ENCODE results near the gene RAB13. TPM values are rescaled to one million over a fixed set of nuclear protein-coding genes. Genes with fewer than 3 reads are reported as not detected.
A peak's percentile ranks its signal among the peaks of the same experiment; 100 is the strongest.

RAB13 gene
- total and polyA plus RNA-seq, 2 of the 13 experiments (the other 11 are each of a cell fraction or from before 2014, with no cell fraction given): 15.9 to 24.7 TPM

- Histone ChIP-seq H3K4me3 (replicated peaks in 1 of 3; ENCODE audit: insufficient read depth in 1 of 3, low read depth in 2 of 3, low read length in 3 of 3) (no peak overlapping the region), H3K27ac (ENCODE audit: extremely low read length, insufficient read depth, low read length) (no peak overlapping the region), H3K79me2 (ENCODE audit: insufficient read depth, low read length) (no peaks in the 10 kb centered on the region), H3K4me1 (ENCODE audit: insufficient read depth, low read length) (no peaks in the 10 kb centered on the region), H3K36me3 (replicated peaks in 1 of 2; ENCODE audit: control insufficient read depth in 1 of 2, insufficient read depth in 2 of 2, low read length in 2 of 2) (peaks cover 22 to 47% of the 10 kb centered on the region in 2 experiments), H4K20me1 (ENCODE audit: insufficient read depth, low read length) (no peaks in the 10 kb centered on the region), H3K9me3 (ENCODE audit: low read length) (no peaks in the 10 kb centered on the region), H3K9ac (ENCODE audit: insufficient read depth, low read depth, low read length) (no peak overlapping the region), H3K4me2 (ENCODE audit: low read depth, low read length) (no peak overlapping the region), H3K27me3 (ENCODE audit: control insufficient read depth in 1 of 2, insufficient read depth in 2 of 2, low read length in 2 of 2) (no peaks in the 10 kb centered on the region), H2AFZ (ENCODE audit: low read length) (no peak overlapping the region)
- DNase-seq (ENCODE audit: low spot score) (no peak), ATAC-seq (no peak), FAIRE-seq (no peak)
- 98% methylated on average over 5 of the region's 14 CpGs for WGBS (ENCODE audit: low lambda C conversion rate)
- BruUV-seq (replicated peaks): no TSS peak
- in situ Hi-C loops (cut with HindIII; ENCODE audit: extremely low pct_ligation_motif_present, low pct_unique_long_range_greater_than_20kb) (no loop called here), intact Hi-C loops (cut with micrococcal nuclease; ENCODE audit: unreplicated experiment) (no loop called here)
- ChIA-PET POLR2A (no interaction called here), CTCF (ENCODE audit: low intra/inter-chr PET ratio, low total read pairs) (no interaction called here)
- TF ChIP-seq MZF1 (CRISPR knock-in tag; IDR thresholded peaks at IDR 0.05; ENCODE audit: borderline replicate concordance) (no peak), RNF219 (CRISPR knock-in tag; IDR thresholded peaks at IDR 0.05) (no peak), RXRB (CRISPR knock-in tag; IDR thresholded peaks at IDR 0.05; ENCODE audit: borderline replicate concordance) (no peak), RBFOX2 (IDR thresholded peaks at IDR 0.05; ENCODE audit: low read depth, low read length) (0 out of 2 replicates have a peak, but pooled peaks have one; percentile 22), IKZF4 (CRISPR knock-in tag; IDR thresholded peaks at IDR 0.05; ENCODE audit: borderline replicate concordance, low read depth, not compliant biosample characterization) (no peak)
Observed at GRCh38 chr1:153933430-153933829, 52.7 kb downstream of the RAB13 start.
